GM23338 (cell line): Measurements from ENCODE around the gene AHNAK. TPM values are rescaled to one million over a fixed set of nuclear protein-coding genes. Genes with fewer than 3 reads are reported as not detected.

Experiments
- ATAC-seq: fragments of 200-7000 bp; cut with Tn5 transposase; 3 replicates; pipeline ENCODE4 v1.9.1; 2020
- DNase-seq: peaks from one replicate; pipeline ENCODE4 v3.0.0-alpha.2; 2015; ENCODE audit warnings: low spot score
- H2AFZ ChIP-seq: fragments of 200-600 bp; sonication (generic); 2 replicates; pipeline ENCODE4 v1.8.0; 2016; ENCODE audit warnings: antibody characterized with exemption, mild to moderate bottlenecking, moderate library complexity
- H3F3A ChIP-seq: fragments of 200-600 bp; sonication (generic); replicated peaks from 2 replicates; pipeline ENCODE4 v1.8.0; 2017; ENCODE audit warnings: antibody characterized with exemption, mixed run types, low read depth
- H3K27ac ChIP-seq: fragments of 200-600 bp; sonication (generic); 2 replicates; pipeline ENCODE4 v1.6.1; 2016; ENCODE audit warnings: low read depth
- H3K27me3 ChIP-seq: fragments of 200-600 bp; sonication (generic); 2 replicates; pipeline ENCODE4 v1.8.0; 2016; ENCODE audit warnings: mild to moderate bottlenecking, mixed run types, moderate library complexity; ENCODE audit not compliant: insufficient read depth
- H3K36me3 ChIP-seq: fragments of 200-600 bp; sonication (generic); 2 replicates; pipeline ENCODE4 v1.8.0; 2016; ENCODE audit warnings: mild to moderate bottlenecking; ENCODE audit not compliant: insufficient read depth
- H3K4me1 ChIP-seq: fragments of 200-600 bp; sonication (generic); 2 replicates; pipeline ENCODE4 v1.8.0; 2016; ENCODE audit warnings: mild to moderate bottlenecking, moderate library complexity; ENCODE audit not compliant: insufficient read depth
- H3K4me2 ChIP-seq: fragments of 200-600 bp; sonication (generic); 2 replicates; pipeline ENCODE4 v1.7.1; 2017; ENCODE audit warnings: mixed run types
- H3K4me3 ChIP-seq: fragments of 200-600 bp; sonication (generic); 2 replicates; pipeline ENCODE4 v1.6.1; 2016; ENCODE audit warnings: mixed run types
- H3K79me2 ChIP-seq: fragments of 200-600 bp; sonication (generic); replicated peaks from 2 replicates; pipeline ENCODE4 v1.8.0; 2017; ENCODE audit warnings: mild to moderate bottlenecking; ENCODE audit not compliant: insufficient read depth
- H3K9me2 ChIP-seq: fragments of 200-600 bp; sonication (generic); 2 replicates; pipeline ENCODE4 v1.8.0; 2017; ENCODE audit not compliant: insufficient read depth
- H4K20me1 ChIP-seq: fragments of 200-600 bp; sonication (generic); replicated peaks from 2 replicates; pipeline ENCODE4 v1.8.0; 2017; ENCODE audit warnings: mild to moderate bottlenecking; ENCODE audit not compliant: insufficient read depth
- H3K27ac Mint-ChIP-seq: 2 replicates; pipeline ENCODE4 v1.8.0; 2020; ENCODE audit warnings: inconsistent platforms, mild to moderate bottlenecking, moderate library complexity, mixed read lengths
- H3K27me3 Mint-ChIP-seq: 3 replicates; pipeline ENCODE4 v1.8.0; 2022; ENCODE audit warnings: low read depth, mild to moderate bottlenecking, moderate library complexity, mixed read lengths, inconsistent platforms; ENCODE audit not compliant: insufficient read depth, poor library complexity
- H3K36me3 Mint-ChIP-seq: 3 replicates; pipeline ENCODE4 v1.8.0; 2021; ENCODE audit warnings: low read depth, mild to moderate bottlenecking, inconsistent platforms, moderate library complexity, mixed read lengths
- H3K4me1 Mint-ChIP-seq: 3 replicates; pipeline ENCODE4 v1.8.0; 2020; ENCODE audit warnings: mild to moderate bottlenecking, inconsistent platforms, mixed read lengths
- H3K4me3 Mint-ChIP-seq: 3 replicates; pipeline ENCODE4 v1.8.0; 2021; ENCODE audit warnings: moderate library complexity, mild to moderate bottlenecking, inconsistent platforms, mixed read lengths
- H3K9me3 Mint-ChIP-seq: 3 replicates; pipeline ENCODE4 v1.8.0; 2020; ENCODE audit warnings: moderate library complexity, mild to moderate bottlenecking, inconsistent platforms, mixed read lengths
- EZH2phosphoT487 ChIP-seq: fragments of 200-600 bp; sonication (generic); IDR thresholded peaks from one replicate; pipeline ENCODE4 v1.8.1; 2018; ENCODE audit warnings: antibody characterized with exemption; ENCODE audit not compliant: unreplicated experiment
- NANOG ChIP-seq: IDR thresholded peaks from 2 replicates; pipeline ENCODE4 v1.6.1; 2016; ENCODE audit warnings: antibody characterized with exemption, borderline replicate concordance
- POLR2AphosphoS5 ChIP-seq: IDR thresholded peaks from 2 replicates; pipeline ENCODE4 v1.6.1; 2016; ENCODE audit warnings: antibody characterized with exemption, low read depth
- polyA plus RNA-seq: library from polyadenylated mRNA; unstranded; fragments of >200 nt; fragmentation: Nextera tagmentation; extraction: Ambion mirVana; gene quantifications from 2 replicates; pipeline ENCODE4 v1.2.1, GENCODE V29; 2016
- total RNA-seq: library from RNA; depleted of rRNA; stranded (reverse); fragments of >200 nt; shearing (Covaris generic); gene quantifications from 2 replicates; pipeline ENCODE4 v1.2.3, GENCODE V29; 2014
- TF ChIP-seq, protein P1 (sequence below): fragments of 250-450 bp; sonication (Bioruptor Pico); IDR thresholded peaks from 2 replicates; pipeline ENCODE4 v1.5.0; 2020; ENCODE audit warnings: mild to moderate bottlenecking, moderate library complexity
- TF ChIP-seq, protein P2 (sequence below): IDR thresholded peaks from 2 replicates; pipeline ENCODE4 v1.6.1; 2016; ENCODE audit warnings: antibody characterized with exemption

The AHNAK gene
- total and polyA plus RNA-seq, 2 experiments from 2014 or later: 0.91 to 2.1 TPM

DNA sequence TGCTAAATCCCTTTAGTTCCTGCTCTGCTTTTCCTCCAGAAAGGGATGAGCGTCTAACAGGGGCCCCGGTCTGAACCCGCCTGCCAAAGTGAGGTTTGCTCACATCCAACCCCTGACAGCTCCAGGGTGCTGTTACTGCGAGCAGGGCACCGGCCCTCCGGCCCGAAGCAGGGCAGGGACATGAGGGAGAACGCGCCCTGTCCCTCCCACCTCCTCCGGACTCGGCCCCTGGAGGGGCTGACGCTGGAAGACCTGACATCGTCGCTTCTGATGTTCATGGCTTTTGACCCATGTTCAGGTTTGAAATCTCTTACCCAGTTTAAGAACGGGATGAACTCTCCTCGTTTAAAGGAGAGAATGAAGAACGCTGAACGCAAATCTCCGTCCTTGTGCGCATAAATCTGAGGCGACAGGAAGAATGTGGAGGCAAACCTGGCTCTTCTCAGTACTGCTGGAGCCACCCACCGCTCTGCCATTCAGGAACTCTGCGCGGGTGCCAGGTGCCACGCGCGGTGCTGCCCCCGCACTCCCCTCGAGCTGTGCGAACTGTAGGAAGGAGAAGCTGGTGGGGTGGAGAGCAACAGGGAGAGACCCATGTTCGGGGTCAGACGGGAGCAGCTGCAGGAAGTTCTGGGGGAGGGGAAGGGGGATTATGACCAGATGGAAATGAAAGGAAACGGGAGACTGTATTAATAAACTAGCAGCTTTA, 27.9 kb upstream of the AHNAK start:
- H4K20me1 ChIP-seq: peaks cover 34% of the 10 kb centered on the region
- no peaks in the 10 kb centered on the region for H3K9me3 Mint-ChIP-seq
- H2AFZ ChIP-seq: peak overlapping the region; percentile 23
- H3K4me1 Mint-ChIP-seq: peaks cover 33% of the 10 kb centered on the region
- H3K27me3 Mint-ChIP-seq: peaks cover 16% of the 10 kb centered on the region
- H3K36me3 Mint-ChIP-seq: peaks cover 70% of the 10 kb centered on the region
- no peaks in the 10 kb centered on the region for H3K9me2 ChIP-seq
- peak overlapping the region; percentile 99 for H3K4me3 Mint-ChIP-seq
- peaks cover 24% of the 10 kb centered on the region for H3K4me1 ChIP-seq
- ATAC-seq (peak; percentile 34), DNase-seq (peak; percentile 50)
- peak overlapping the region; percentile 35; the same call in 1 of the 2 replicates for H3K27ac ChIP-seq
- H3K27me3 ChIP-seq: no peaks in the 10 kb centered on the region
- peaks cover 32% of the 10 kb centered on the region for H3K36me3 ChIP-seq
- H3K27ac Mint-ChIP-seq: peak overlapping the region; percentile 97
- TF ChIP-seq, protein P1, sequence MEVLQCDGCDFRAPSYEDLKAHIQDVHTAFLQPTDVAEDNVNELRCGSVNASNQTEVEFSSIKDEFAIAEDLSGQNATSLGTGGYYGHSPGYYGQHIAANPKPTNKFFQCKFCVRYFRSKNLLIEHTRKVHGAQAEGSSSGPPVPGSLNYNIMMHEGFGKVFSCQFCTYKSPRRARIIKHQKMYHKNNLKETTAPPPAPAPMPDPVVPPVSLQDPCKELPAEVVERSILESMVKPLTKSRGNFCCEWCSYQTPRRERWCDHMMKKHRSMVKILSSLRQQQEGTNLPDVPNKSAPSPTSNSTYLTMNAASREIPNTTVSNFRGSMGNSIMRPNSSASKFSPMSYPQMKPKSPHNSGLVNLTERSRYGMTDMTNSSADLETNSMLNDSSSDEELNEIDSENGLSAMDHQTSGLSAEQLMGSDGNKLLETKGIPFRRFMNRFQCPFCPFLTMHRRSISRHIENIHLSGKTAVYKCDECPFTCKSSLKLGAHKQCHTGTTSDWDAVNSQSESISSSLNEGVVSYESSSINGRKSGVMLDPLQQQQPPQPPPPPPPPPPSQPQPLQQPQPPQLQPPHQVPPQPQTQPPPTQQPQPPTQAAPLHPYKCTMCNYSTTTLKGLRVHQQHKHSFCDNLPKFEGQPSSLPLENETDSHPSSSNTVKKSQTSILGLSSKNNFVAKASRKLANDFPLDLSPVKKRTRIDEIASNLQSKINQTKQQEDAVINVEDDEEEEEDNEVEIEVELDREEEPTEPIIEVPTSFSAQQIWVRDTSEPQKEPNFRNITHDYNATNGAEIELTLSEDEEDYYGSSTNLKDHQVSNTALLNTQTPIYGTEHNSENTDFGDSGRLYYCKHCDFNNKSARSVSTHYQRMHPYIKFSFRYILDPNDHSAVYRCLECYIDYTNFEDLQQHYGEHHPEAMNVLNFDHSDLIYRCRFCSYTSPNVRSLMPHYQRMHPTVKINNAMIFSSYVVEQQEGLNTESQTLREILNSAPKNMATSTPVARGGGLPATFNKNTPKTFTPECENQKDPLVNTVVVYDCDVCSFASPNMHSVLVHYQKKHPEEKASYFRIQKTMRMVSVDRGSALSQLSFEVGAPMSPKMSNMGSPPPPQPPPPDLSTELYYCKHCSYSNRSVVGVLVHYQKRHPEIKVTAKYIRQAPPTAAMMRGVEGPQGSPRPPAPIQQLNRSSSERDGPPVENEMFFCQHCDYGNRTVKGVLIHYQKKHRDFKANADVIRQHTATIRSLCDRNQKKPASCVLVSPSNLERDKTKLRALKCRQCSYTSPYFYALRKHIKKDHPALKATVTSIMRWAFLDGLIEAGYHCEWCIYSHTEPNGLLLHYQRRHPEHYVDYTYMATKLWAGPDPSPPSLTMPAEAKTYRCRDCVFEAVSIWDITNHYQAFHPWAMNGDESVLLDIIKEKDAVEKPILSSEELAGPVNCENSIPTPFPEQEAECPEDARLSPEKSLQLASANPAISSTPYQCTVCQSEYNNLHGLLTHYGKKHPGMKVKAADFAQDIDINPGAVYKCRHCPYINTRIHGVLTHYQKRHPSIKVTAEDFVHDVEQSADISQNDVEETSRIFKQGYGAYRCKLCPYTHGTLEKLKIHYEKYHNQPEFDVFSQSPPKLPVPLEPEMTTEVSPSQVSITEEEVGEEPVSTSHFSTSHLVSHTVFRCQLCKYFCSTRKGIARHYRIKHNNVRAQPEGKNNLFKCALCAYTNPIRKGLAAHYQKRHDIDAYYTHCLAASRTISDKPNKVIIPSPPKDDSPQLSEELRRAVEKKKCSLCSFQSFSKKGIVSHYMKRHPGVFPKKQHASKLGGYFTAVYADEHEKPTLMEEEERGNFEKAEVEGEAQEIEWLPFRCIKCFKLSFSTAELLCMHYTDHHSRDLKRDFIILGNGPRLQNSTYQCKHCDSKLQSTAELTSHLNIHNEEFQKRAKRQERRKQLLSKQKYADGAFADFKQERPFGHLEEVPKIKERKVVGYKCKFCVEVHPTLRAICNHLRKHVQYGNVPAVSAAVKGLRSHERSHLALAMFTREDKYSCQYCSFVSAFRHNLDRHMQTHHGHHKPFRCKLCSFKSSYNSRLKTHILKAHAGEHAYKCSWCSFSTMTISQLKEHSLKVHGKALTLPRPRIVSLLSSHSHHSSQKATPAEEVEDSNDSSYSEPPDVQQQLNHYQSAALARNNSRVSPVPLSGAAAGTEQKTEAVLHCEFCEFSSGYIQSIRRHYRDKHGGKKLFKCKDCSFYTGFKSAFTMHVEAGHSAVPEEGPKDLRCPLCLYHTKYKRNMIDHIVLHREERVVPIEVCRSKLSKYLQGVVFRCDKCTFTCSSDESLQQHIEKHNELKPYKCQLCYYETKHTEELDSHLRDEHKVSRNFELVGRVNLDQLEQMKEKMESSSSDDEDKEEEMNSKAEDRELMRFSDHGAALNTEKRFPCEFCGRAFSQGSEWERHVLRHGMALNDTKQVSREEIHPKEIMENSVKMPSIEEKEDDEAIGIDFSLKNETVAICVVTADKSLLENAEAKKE (CRISPR knock-in tag): no peak
- TF ChIP-seq POLR2AphosphoS5: peak; percentile 8; the same call in 1 of the 2 replicates
- peak overlapping the region; percentile 100 for H3K4me2 ChIP-seq
- H3F3A ChIP-seq: peaks cover 45% of the 10 kb centered on the region
- peak overlapping the region; percentile 65 for H3K4me3 ChIP-seq
- peaks cover 41% of the 10 kb centered on the region for H3K79me2 ChIP-seq

DNA sequence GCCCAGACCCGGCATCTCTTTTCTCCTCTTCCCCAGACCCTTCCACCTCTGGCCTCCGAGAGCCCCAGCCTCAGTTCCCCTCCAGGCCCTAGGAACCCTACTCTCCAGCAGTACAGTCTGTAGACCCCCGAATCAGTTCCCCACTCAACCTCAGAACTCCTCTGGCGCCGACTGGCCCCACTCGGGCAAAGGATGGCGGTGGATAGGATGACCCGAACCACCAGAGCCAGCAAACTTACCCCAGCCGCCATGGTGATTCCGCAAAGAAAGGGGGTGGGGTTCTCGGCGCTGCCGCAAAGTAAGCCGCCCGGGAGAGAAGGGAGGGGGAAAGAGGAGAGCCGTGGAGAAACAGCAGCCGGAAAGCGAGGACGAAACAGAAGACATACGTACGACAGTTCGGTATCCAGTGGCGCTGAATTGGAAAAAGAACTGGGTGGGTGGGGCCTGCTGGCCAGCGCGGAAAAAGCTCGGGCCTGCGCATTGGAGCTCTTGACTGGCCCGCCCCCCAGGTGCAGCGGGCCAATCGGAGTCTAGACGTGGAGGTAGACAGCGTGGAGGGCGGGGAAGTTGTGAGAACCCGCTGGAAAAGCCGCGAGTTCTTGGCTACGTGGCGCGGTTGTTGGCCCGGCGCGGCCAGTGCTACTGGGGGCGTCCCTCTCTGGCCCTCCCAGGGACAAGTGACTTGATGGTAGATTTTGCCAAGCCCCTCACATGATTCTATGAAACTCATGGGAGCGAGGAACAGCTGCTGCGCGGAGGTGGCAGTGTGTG, 27.2 kb upstream of the AHNAK start, which contains the start of gene EEF1G:
Gene EEF1G, minus strand, starts transcription at position 300 of the 771 bp plus-strand sequence. Its CDS starts 49 bp downstream, at position 251.
- Mint-ChIP-seq H3K4me3 (peak within 1 kb of the TSS; percentile 99), H3K27me3 (peaks cover 18% of the 10 kb centered on the region), H3K4me1 (peaks cover 33% of the 10 kb centered on the region), H3K9me3 (no peaks in the 10 kb centered on the region), H3K27ac (peak within 1 kb of the TSS; percentile 99), H3K36me3 (peaks cover 76% of the 10 kb centered on the region)
- peaks cover 48% of the 10 kb centered on the region for H3K79me2 ChIP-seq
- peaks cover 39% of the 10 kb centered on the region for H3K36me3 ChIP-seq
- H3K9me2 ChIP-seq: no peaks in the 10 kb centered on the region
- peak within 1 kb of the TSS; percentile 23 for H2AFZ ChIP-seq
- TF ChIP-seq, protein P2, sequence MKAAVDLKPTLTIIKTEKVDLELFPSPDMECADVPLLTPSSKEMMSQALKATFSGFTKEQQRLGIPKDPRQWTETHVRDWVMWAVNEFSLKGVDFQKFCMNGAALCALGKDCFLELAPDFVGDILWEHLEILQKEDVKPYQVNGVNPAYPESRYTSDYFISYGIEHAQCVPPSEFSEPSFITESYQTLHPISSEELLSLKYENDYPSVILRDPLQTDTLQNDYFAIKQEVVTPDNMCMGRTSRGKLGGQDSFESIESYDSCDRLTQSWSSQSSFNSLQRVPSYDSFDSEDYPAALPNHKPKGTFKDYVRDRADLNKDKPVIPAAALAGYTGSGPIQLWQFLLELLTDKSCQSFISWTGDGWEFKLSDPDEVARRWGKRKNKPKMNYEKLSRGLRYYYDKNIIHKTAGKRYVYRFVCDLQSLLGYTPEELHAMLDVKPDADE: 0 out of 2 replicates have a peak, but pooled peaks have one; percentile 41
- no peak for TF ChIP-seq EZH2phosphoT487
- TF ChIP-seq POLR2AphosphoS5: peak; percentile 90
- no peak for TF ChIP-seq NANOG
- no peaks in the 10 kb centered on the region for H3K27me3 ChIP-seq
- H3K27ac ChIP-seq: peak within 1 kb of the TSS; percentile 35
- peak within 1 kb of the TSS; percentile 79 for H3K4me3 ChIP-seq
- H4K20me1 ChIP-seq: peaks cover 42% of the 10 kb centered on the region
- peak; percentile 100 for DNase-seq
- peak within 1 kb of the TSS; percentile 100 for H3K4me2 ChIP-seq
- peak; percentile 93 for ATAC-seq
- peaks cover 52% of the 10 kb centered on the region for H3F3A ChIP-seq
- peaks cover 24% of the 10 kb centered on the region for H3K4me1 ChIP-seq
